ENCODE measurements around the gene ATP1A4.

The ATP1A4 gene

DNA sequence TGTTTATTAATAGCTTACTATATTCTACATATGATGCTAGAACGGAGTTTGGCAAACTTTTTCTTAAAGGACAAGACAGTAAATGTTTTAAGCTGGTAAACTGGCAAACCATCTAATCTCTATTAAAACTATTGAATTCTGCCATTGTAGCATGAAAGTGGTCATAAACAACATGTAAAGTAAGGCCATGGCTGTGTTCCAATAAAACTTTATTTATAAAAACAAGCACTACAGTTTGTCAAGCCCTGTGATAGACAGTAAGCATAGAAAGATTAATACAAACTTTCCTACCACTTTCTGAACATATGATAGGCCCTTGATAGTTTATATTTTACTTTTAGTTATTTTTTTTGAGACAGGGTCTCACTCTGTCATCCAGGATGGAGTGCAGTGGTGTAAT, 76.2 kb downstream of the ATP1A4 start:
- Histone ChIP-seq H3K36me3 (ENCODE audit: control insufficient read depth in 2 of 2, insufficient read depth in 1 of 2, low read length in 2 of 2) (peaks cover 70 to 98% of the 10 kb centered on the region in 2 experiments), H3K4me1 (ENCODE audit: control insufficient read depth, insufficient read depth, low read length) (no peaks in the 10 kb centered on the region), H3K9me3 (ENCODE audit: control insufficient read depth, insufficient read depth, low read depth, low read length) (no peaks in the 10 kb centered on the region), H3K27ac (ENCODE audit: extremely low read depth, low read depth, low read length) (no peak overlapping the region), H3K4me3 (ENCODE audit: low read depth, low read length) (no peak overlapping the region)
- POLR2A ChIA-PET, result interaction anchor here (1.1 kb wide), 1 partner anchor 23 kb away, joined by 3 read pairs; no protein-coding TSS in a partner anchor
- CTCF ChIA-PET, result interaction anchor here (0.7 to 2.5 kb wide), 6 partner anchors 8 to 126 kb away, joined by 3 to 9 read pairs (median 6); no protein-coding TSS in a partner anchor
- TF ChIP-seq ZNF37A (tag by site-specific recombination; IDR thresholded peaks at IDR 0.05) (no peak), ZNF133 (tag by site-specific recombination; IDR thresholded peaks at IDR 0.05) (no peak), FEZF1 (tag by site-specific recombination; IDR thresholded peaks at IDR 0.05) (no peak), SCRT2 (tag by site-specific recombination; IDR thresholded peaks at IDR 0.05) (no peak), ZNF10 (tag by site-specific recombination; IDR thresholded peaks at IDR 0.05) (no peak), ZNF280D (tag by site-specific recombination; IDR thresholded peaks at IDR 0.05) (no peak), ZBTB17 (tag by site-specific recombination; IDR thresholded peaks at IDR 0.05) (no peak), ZNF114 (tag by site-specific recombination; IDR thresholded peaks at IDR 0.05) (no peak), ZNF433 (tag by site-specific recombination; IDR thresholded peaks at IDR 0.05; ENCODE audit: low read depth) (no peak), ZNF2 (tag by site-specific recombination; IDR thresholded peaks at IDR 0.05) (no peak), ZNF560 (tag by site-specific recombination; IDR thresholded peaks at IDR 0.05; ENCODE audit: borderline replicate concordance) (no peak), SP3 (tag by site-specific recombination; IDR thresholded peaks at IDR 0.05) (no peak)
- TF ChIP-seq, protein P1, sequence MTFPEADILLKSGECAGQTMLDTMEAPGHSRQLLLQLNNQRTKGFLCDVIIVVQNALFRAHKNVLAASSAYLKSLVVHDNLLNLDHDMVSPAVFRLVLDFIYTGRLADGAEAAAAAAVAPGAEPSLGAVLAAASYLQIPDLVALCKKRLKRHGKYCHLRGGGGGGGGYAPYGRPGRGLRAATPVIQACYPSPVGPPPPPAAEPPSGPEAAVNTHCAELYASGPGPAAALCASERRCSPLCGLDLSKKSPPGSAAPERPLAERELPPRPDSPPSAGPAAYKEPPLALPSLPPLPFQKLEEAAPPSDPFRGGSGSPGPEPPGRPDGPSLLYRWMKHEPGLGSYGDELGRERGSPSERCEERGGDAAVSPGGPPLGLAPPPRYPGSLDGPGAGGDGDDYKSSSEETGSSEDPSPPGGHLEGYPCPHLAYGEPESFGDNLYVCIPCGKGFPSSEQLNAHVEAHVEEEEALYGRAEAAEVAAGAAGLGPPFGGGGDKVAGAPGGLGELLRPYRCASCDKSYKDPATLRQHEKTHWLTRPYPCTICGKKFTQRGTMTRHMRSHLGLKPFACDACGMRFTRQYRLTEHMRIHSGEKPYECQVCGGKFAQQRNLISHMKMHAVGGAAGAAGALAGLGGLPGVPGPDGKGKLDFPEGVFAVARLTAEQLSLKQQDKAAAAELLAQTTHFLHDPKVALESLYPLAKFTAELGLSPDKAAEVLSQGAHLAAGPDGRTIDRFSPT (tag by site-specific recombination; IDR thresholded peaks at IDR 0.05), result no peak
- TF ChIP-seq, protein P2, sequence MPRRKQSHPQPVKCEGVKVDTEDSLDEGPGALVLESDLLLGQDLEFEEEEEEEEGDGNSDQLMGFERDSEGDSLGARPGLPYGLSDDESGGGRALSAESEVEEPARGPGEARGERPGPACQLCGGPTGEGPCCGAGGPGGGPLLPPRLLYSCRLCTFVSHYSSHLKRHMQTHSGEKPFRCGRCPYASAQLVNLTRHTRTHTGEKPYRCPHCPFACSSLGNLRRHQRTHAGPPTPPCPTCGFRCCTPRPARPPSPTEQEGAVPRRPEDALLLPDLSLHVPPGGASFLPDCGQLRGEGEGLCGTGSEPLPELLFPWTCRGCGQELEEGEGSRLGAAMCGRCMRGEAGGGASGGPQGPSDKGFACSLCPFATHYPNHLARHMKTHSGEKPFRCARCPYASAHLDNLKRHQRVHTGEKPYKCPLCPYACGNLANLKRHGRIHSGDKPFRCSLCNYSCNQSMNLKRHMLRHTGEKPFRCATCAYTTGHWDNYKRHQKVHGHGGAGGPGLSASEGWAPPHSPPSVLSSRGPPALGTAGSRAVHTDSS (tag by site-specific recombination; IDR thresholded peaks at IDR 0.05), result no peak

GRCh38 chr1:160228431-160228830, 77.0 kb downstream of the ATP1A4 start:
- Histone ChIP-seq H3K4me1 (ENCODE audit: control insufficient read depth, insufficient read depth, low read length) (no peaks in the 10 kb centered on the region), H3K27ac (ENCODE audit: extremely low read depth, low read depth, low read length) (no peak overlapping the region), H3K36me3 (ENCODE audit: control insufficient read depth in 2 of 2, insufficient read depth in 1 of 2, low read length in 2 of 2) (peaks cover 64 to 98% of the 10 kb centered on the region in 2 experiments), H3K9me3 (ENCODE audit: control insufficient read depth, insufficient read depth, low read depth, low read length) (no peaks in the 10 kb centered on the region), H3K4me3 (ENCODE audit: low read depth, low read length) (no peak overlapping the region)
- no peak for TF ChIP-seq ZSCAN30 (tag by site-specific recombination; IDR thresholded peaks at IDR 0.05)
- no peak for TF ChIP-seq SP3 (tag by site-specific recombination; IDR thresholded peaks at IDR 0.05)
- ChIA-PET POLR2A (interaction anchor here (0.6 kb wide), 1 partner anchor 9 kb away, joined by 3 read pairs; no protein-coding TSS in a partner anchor), CTCF (interaction anchor here (0.7 to 2.5 kb wide), 5 partner anchors 9 to 142 kb away, joined by 3 to 19 read pairs (median 9); no protein-coding TSS in a partner anchor)

DNA sequence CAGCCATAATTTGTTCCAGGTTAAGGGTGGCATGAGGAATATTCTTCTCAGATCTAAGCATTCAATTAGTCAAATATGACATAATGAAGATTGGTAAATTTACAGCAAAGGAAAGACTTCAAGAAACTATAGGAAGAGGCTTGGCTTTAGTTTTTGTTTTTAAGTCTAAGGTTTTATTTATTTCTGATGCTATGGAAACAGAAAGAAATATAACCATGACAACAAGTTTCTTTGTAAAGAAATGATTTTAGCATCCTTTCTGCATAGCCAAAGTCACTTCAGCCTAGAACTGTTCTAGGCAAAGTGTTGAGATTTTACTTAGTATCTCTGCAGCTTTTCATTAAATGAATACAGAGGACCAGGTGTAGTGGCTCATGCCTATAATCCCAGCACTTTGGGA, 81.5 kb downstream of the ATP1A4 start:
- ChIA-PET CTCF (interaction anchor here (0.6 to 2.9 kb wide), 7 partner anchors 14 to 148 kb away, joined by 3 to 15 read pairs (median 5); no protein-coding TSS in a partner anchor), POLR2A (interaction anchor here (0.7 to 1.0 kb wide), 2 partner anchors 11 kb away, joined by 3 to 5 read pairs; no protein-coding TSS in a partner anchor)
- Histone ChIP-seq H3K4me1 (ENCODE audit: control insufficient read depth, insufficient read depth, low read length) (no peaks in the 10 kb centered on the region), H3K27ac (ENCODE audit: extremely low read depth, low read depth, low read length) (no peak overlapping the region), H3K36me3 (ENCODE audit: control insufficient read depth in 2 of 2, insufficient read depth in 1 of 2, low read length in 2 of 2) (peaks cover 68 to 95% of the 10 kb centered on the region in 2 experiments), H3K4me3 (ENCODE audit: low read depth, low read length) (no peak overlapping the region), H3K9me3 (ENCODE audit: control insufficient read depth, insufficient read depth, low read depth, low read length) (no peaks in the 10 kb centered on the region)
- TF ChIP-seq ZFP41 (tag by site-specific recombination; IDR thresholded peaks at IDR 0.05; ENCODE audit: borderline replicate concordance) (no peak), MZF1 (tag by site-specific recombination; IDR thresholded peaks at IDR 0.05; ENCODE audit: borderline replicate concordance) (no peak), SCRT2 (tag by site-specific recombination; IDR thresholded peaks at IDR 0.05) (no peak), ZNF174 (tag by site-specific recombination; IDR thresholded peaks at IDR 0.05) (no peak), ZNF112 (tag by site-specific recombination; IDR thresholded peaks at IDR 0.05) (no peak), ZNF558 (tag by site-specific recombination; IDR thresholded peaks at IDR 0.05) (no peak), ZNF776 (tag by site-specific recombination; IDR thresholded peaks at IDR 0.05; ENCODE audit: borderline replicate concordance) (no peak)
- TF ChIP-seq, protein P3, sequence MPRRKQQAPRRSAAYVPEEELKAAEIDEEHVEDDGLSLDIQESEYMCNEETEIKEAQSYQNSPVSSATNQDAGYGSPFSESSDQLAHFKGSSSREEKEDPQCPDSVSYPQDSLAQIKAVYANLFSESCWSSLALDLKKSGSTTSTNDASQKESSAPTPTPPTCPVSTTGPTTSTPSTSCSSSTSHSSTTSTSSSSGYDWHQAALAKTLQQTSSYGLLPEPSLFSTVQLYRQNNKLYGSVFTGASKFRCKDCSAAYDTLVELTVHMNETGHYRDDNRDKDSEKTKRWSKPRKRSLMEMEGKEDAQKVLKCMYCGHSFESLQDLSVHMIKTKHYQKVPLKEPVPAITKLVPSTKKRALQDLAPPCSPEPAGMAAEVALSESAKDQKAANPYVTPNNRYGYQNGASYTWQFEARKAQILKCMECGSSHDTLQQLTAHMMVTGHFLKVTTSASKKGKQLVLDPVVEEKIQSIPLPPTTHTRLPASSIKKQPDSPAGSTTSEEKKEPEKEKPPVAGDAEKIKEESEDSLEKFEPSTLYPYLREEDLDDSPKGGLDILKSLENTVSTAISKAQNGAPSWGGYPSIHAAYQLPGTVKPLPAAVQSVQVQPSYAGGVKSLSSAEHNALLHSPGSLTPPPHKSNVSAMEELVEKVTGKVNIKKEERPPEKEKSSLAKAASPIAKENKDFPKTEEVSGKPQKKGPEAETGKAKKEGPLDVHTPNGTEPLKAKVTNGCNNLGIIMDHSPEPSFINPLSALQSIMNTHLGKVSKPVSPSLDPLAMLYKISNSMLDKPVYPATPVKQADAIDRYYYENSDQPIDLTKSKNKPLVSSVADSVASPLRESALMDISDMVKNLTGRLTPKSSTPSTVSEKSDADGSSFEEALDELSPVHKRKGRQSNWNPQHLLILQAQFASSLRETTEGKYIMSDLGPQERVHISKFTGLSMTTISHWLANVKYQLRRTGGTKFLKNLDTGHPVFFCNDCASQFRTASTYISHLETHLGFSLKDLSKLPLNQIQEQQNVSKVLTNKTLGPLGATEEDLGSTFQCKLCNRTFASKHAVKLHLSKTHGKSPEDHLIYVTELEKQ (tag by site-specific recombination; IDR thresholded peaks at IDR 0.05; ENCODE audit: borderline replicate concordance), result no peak
